Occipital lobe (tissue), 2 donors: Measurements from ENCODE around the gene SYNPO. TPM values are rescaled to one million over a fixed set of nuclear protein-coding genes. Genes with fewer than 3 reads are reported as not detected.

ENCODE experiments used
- DNase-seq: peaks from one replicate; lab custom pipeline; 2025; lab: John Stamatoyannopoulos, UW
- total RNA-seq: library from RNA; depleted of rRNA; stranded (reverse); fragments of >200 nt; gene quantifications from one replicate; pipeline ENCODE4 v1.2.3, GENCODE V29; 2014

SYNPO gene
- total RNA-seq, 1 donor from 2014 or later, result 5.8 TPM

- DNase-seq, result no peak
Measured at GRCh38 chr5:150606476-150606875, 34.0 kb upstream of the SYNPO start.

- DNase-seq, result no peak
Measured at GRCh38 chr5:150607105-150607504, 33.4 kb upstream of the SYNPO start.

- DNase-seq, result no peak
Measured at GRCh38 chr5:150607991-150608390, 32.5 kb upstream of the SYNPO start.

GRCh38 chr5:150608991-150609390 lies 31.5 kb upstream of the SYNPO start:
- DNase-seq, result no peak

- DNase-seq, result peak; percentile 44
Measured at GRCh38 chr5:150609843-150610584, 30.4 kb upstream of the SYNPO start.

- DNase-seq, result no peak
Measured at GRCh38 chr5:150611026-150611425, 29.4 kb upstream of the SYNPO start.

- no peak for DNase-seq
Measured at GRCh38 chr5:150612405-150612804, 28.1 kb upstream of the SYNPO start.

- DNase-seq, result no peak
Measured at GRCh38 chr5:150612905-150613670, 27.4 kb upstream of the SYNPO start.

- DNase-seq, result no peak
Measured at GRCh38 chr5:150613991-150614660, 26.3 kb upstream of the SYNPO start.

GRCh38 chr5:150614661-150615060 lies 25.8 kb upstream of the SYNPO start:
- no peak for DNase-seq

GRCh38 chr5:150615141-150615699 lies 25.2 kb upstream of the SYNPO start:
- no peak for DNase-seq

- DNase-seq, result no peak
Measured at GRCh38 chr5:150616024-150616470, 24.4 kb upstream of the SYNPO start.

- no peak for DNase-seq
Measured at GRCh38 chr5:150616506-150616905, 24.0 kb upstream of the SYNPO start.

GRCh38 chr5:150618163-150618562 lies 22.3 kb upstream of the SYNPO start:
- no peak for DNase-seq

GRCh38 chr5:150618588-150619281 lies 21.7 kb upstream of the SYNPO start:
- no peak for DNase-seq

GRCh38 chr5:150619359-150620230 lies 20.9 kb upstream of the SYNPO start:
- DNase-seq, result no peak

GRCh38 chr5:150621301-150621700 lies 19.2 kb upstream of the SYNPO start:
- DNase-seq, result no peak

GRCh38 chr5:150622157-150622556 lies 18.3 kb upstream of the SYNPO start:
- no peak for DNase-seq

- no peak for DNase-seq
Measured at GRCh38 chr5:150623152-150623877, 17.1 kb upstream of the SYNPO start.

GRCh38 chr5:150623878-150624216 lies 16.6 kb upstream of the SYNPO start:
- no peak for DNase-seq
